LoVo (cell line): ENCODE measurements around the gene TIPIN.

Source experiments
- DNase-seq: peaks from one replicate; pipeline ENCODE4 v3.0.0-alpha.2; 2016; ENCODE audit warnings: low spot score

The TIPIN gene

GRCh38 chr15:66296186-66296585, 60.3 kb downstream of the TIPIN start:
- DNase-seq: no peak

DNA sequence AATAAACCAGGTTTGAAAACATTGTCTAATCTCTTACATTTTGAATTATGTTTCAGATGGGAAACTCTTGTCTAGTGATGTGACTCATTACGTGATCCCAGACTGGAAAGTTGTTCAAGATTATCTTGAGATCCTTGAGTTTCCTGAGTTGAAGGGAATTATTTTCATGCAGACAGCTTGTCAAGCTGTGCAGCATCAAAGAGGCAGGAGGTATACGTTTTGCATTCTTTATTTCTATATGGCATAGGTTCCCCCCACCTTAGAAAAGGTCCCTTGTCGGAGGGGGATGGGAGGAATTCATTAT, 61.6 kb downstream of the TIPIN start:
- DNase-seq: no peak

DNA sequence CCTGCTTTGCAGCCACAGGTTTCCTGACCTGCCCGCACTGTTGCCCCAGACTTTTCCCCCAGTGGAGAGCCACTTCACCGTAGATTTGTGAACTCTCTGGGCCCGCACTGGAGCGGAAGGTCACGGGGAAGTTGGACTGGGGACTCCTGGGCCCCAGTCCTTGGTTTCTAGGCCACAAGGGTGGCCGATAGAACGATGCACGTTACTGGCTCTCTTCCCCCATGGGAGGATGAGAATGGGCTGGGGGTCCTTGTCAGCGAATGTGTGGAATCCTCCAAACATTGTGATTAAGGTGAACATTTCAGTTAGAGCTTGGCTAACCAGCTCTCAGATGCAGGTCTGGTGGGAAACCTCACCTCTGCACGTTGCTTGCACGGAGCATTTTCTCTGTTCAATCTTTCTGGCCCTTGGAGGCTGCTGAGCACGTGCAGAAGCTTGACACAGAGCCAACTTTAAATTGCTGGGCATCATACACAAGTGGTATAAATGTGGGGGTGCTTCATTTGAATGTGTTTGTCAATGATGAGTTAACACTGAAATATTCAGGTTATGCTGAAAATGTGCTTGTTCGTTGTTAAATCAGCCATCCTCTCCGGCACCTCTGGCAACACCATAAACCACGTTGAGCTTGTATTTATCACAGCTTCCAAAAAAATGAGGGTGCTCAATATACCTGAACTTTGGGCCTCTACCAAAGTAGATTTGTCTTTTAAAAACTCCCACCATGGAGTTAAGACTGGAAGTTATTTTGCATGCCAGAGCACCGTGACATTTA, 62.1 kb downstream of the TIPIN start:
- peak; percentile 52 for DNase-seq

GRCh38 chr15:66293419-66294156, 62.9 kb downstream of the TIPIN start, which contains the start of gene DIS3L:
Gene DIS3L, plus strand, starts transcription at chr15:66293568. Its CDS starts 29 bp downstream, at chr15:66293597.
- peak; percentile 80 for DNase-seq

DNA sequence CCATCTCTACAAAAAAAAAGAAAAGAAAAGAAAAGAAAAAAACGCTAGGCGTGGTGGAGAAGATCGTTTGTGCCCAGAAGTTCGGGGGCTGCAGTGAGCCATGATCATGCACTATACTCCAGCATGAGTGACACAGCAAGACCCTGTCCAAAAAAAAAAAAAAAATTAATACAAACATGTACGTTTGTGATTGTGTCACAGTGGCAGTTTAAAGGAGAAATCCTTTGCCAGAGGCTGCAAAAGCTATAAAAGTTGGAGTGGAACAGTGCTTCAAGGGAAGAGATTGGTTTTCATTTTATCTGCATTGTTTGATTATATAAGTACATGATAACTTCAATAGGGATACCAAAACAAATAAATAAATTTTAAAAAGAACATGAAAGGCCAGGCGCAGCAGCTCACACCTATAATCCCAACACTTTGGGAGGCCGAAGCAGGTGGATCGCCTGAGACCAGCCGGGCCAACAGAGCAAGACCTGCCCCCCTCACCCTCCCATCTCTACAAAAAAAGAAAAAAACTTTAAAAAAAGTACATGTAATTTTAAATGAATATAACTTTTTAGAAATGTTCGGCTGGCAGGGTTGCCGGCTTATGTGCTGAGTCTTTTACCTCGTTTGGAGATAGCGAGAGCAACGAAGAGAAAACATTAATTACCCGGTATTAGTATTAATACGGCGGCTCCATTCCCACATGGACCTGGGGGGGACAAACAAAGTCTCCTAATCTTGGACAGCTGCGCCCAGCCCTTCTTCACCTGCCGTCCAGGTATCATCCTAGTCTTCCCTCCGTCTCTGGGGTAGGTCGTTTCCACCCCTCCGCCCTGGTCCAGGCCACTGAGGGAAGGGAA, 63.7 kb downstream of the TIPIN start:
- no peak for DNase-seq

- DNase-seq: no peak
Observed at GRCh38 chr15:66291816-66292570, 64.5 kb downstream of the TIPIN start.

DNA sequence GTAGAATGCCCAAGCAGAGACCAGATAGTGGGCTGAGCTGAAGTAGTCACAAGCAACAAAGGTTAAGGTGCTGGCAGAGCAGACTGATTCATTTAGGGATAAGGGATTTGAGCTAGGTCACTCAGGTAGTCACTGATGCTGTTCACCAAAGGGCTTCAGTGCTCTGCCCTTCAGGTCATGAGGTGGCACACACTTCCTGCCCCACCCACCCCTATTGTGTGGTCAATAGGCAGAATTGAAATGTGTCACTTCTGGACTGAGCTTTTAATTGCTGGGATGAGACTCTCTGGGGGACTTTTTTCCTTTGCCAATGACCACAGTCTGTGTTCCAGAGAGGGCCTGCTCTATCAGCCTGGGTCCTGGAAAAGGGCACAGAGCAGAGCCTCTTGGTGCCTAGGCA, 66.0 kb downstream of the TIPIN start:
- peak; percentile 19 for DNase-seq

DNA sequence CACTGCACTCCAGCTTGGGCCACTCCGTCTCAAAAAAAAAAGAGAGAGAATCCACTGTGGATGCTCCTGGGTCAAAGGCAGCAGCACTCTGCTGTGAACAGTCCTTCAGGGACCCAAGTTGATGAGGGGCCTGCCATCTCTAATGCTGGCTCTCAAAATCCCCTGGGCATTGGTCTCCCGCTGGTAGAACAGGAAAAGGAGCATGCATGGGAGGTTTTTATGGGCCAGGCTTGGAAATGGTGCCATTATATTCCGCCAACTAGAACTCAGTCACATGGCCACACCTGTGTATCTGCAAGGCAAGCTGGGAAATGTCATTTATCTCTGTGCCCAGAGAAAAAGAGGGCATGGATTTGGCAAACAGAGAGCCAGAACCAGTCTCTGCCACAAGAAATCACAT, 66.5 kb downstream of the TIPIN start:
- no peak for DNase-seq

DNA sequence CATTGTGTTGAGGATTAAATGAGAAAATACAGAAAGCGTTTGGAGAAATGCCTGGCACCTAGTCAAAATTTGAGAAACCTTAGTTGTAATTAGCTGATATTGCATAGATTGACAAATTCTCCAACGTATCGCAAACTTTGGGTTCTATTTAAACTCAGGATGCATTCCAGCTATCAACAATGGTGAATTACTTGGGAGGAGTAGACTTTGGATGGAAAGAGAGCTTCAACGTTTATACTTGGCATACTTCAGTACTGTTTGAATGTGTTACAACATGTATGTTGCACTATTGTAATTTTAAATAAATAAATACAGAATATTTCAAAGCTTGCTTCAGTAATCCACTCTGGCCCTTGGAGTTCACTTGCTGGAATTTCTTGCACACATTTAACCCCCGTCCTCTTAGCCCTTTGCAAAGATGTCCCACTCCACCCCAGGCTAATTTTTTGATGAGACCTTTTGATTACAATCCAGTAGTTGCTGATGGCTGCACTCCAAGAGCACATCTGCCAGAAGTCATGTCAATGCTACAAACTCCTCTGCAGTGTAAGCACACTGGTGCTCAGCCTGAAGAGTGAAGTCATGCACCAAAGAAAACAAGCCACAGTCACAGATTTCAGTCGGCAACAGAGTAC, 67.8 kb downstream of the TIPIN start:
- DNase-seq: no peak

DNA sequence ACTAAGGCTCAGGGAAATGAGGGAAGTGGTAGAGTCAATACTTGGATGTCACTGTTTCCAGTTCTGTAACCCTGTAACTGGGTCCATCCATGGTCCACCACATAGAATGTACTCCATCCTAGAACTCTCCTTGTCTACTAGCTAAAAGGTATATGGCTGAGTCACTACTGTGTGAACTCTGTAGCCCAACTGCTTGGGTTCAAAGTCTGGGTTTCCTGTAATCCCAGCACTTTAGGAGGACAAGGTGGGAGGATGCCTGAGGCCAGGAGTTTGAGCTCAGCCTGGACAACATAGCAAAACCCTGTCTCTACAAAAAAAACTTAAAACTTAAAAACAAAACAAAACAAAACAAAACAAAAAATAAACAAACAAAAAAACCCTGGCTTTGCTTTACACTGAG, 68.4 kb downstream of the TIPIN start:
- DNase-seq: no peak

- DNase-seq: peak; percentile 49
Observed at GRCh38 chr15:66287461-66288057, 68.9 kb downstream of the TIPIN start.
